GM18858 (cell line): ENCODE measurements around the gene CERS1.

Source experiments
- ATAC-seq: cut with Tn5 transposase; IDR thresholded peaks from one replicate; pipeline ENCODE4 v1.9.1; 2021; ENCODE audit not compliant: unreplicated experiment

CERS1 gene

DNA sequence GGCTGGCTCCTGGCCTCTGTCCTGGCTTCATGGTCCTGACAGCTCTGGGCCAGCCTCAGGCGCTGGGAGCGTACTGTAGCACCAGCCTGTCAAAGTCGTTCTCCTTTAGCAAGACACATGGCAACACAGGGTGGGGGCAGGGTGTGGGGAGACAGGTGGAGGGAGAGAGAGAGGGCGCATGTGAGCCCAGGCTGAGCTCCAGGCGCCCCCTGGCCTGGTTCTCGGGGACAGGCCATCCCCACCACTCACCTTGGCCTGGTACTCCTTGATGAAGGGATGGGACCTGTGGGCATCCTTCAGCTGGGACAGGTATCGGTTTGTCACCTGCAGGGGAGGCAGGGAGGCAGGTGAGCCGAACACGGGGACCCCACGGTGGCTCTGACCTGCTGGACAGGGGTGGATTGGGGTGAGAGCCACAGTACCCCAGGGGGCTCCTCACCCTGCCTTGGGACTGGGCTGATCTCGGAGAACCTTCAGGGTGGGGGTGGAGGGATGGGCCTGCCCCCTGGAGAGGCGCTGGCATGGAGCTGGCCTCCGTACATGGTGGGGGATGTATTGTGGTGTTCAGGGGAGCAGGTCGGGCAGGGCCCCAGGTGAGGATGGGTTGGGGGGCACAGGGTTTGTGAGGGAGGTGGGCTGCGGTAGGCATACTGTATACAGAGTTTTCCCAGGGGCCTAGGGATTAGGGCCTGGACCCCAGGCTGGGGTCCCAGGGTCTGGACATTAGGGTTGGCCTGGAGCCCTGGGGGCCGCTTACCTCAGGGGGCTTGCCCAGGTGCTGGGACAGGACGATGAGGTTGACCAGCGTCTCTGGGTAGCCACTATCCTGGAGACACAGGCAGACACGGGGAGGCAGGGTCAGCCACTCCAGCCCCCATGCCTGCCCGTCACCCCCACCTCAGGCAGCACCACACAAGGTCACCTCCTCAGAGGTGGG lies 3.9 kb upstream of the CERS1 start:
- no peak for ATAC-seq

DNA sequence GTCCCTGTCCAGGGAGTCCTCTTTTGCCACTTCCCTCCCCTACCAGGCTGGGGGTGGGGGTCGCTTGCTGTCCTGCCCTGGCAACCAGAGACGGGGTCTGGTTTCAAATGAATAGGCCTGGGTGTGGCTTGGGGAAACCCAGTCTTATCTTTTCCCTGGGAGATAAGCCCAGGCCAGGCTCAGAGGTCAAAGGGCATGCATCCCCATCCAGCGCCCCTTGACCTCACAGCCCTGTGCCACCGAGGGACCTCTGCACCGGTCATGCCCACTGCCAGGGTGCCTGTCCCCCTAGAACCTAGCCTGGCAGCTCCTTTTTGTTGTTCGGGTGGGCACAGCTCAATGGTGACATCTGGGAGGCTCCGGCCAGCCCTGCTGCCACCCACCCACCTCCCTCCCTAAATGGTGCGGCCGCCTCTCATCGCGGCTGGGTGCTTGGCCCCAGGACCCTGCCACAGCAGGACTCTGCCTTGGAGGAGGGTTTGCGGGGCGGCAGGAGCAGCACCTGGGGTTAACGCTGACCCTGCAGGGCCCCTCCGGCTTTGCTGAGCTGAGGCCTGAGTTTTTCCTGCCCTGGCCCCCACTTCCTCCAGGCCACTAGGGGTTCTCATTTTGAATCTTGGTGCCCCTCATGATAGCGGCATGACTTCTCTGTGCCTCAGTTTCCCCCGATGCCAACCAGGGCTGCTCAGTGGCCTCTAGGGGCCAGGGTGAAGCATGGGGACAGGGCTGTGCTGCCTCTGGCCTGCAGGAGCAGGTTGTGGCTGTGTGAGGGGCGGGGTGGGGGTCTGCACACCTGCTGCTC lies 2.9 kb upstream of the CERS1 start:
- no peak for ATAC-seq

DNA sequence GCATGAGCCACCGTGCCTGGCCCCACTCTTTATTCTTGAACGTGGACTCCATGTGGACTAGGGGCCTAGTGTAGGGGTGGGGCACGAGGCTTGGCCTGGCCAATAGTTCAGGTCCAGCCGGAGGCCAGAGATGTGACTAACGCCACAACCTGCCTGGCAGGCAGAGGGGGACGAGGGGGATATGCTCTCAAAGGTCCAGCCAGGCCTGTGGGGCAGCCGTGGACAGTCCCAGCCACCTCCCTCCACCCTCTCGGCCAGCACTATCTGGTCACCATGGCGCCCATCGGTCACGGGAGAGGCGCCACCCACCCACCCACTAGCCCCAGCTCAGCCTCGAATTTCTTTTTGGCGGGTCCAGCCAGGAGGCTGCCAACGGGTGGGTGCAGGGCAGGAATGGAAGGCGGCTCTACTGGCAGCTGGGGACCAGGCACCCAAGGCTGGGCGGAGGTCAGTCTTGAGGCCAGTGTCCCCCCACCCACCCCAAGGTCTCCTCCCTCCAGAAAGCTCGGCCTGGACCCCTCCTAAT lies 2.2 kb upstream of the CERS1 start:
- no peak for ATAC-seq

DNA sequence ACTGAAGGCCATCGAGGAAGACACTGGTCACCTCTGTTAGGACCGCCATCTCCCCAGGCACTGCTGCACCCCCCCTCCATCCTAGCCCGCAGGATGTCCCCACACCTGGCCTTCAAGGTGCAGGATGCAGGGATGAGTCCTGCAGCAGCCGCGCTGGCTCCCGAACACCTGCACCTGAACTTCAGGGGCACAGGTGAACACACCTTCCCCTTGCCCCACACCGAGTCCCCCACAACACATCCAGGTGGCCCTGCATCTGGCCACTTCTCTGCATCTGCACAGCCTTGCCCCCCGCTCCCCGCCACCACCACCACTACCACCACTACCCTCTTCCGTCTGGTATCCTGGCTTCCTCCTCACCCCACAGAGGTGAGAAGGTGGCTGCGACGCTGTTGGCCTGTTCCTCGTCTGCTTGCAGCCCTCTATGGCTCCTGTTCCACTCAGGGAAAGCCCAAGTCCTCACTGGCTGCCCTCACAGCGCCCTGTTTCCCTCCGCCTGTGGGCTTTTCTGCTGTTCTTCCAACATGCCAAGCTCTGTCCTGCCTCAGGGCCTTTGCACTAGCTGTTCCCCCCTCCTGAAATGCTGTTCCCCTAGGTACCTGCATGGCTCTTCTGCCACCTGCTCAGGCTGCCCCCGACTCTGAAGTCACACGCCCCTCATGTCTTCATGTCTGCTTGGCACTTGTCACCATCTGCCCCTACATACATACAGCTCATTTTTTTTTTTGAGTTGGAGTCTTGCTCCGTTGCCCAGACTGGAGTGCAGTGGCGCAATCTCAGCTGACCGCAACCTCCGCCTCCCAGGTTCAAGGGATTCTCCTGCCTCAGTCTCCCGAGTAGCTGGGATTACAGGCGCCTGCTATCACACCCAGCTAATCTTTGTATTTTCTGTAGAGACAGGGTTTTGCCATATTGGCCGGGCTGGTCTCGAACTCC lies 1.4 kb upstream of the CERS1 start:
- no peak for ATAC-seq

DNA sequence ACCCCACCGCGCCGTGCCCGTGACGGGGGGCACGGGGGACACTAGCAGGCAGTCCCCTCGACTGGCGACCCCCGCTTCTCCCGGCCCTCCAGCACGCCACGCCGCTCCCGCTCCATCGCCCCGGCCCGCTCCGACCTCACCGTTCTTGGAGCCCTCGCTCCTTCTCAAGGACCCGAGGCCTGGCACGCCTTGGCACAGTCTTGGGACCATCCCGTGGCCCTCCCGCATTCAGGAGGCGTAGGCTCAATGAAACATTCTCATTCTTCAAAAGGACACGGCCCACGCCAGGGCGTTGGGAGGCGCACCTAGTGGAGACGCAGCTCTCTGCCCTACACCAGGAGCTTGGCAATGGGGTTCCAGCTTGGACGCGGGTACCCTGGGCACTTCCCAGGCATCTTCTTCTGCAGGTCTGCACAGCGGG lies 473 bp upstream of the CERS1 start:
- no peak for ATAC-seq

DNA sequence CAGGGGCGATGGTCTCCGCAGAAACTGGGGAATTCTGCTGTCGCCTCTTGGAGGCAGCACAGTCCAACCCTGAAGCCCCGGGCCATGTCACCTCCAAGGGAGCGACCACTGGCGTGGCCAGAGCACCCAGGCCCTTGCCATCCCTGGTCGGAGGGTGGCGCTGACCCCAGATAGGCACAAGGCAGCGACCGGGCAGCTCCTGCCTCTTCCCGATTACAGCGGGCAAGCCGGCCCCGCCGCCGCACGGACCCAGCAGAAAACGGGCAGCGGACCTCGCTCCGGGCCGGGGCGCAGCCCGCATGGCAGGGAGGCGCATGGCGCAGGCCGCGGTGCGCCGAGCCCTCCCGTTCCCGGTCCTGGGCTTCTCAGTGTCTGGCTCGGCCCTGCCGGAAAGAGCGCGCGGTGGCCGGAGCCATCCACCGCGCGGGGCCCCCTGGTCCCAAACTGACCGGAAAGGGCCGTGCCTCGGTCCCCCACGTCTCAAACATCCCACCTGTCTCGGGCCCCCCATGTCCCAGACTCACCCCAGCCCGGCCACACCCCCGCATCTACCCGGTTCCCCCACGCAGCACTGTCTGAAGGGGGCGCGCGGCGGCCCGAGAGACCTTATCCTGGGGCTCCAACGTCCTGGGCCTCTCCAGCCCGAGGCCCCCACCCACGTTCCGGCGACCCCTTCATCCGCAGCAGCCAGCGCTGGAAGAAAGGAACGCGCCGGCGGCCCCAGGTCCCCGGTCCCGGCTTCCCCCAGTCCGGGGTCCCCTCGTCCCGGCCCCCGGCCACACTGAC lies 727 bp downstream of the CERS1 start:
- ATAC-seq = no peak

DNA sequence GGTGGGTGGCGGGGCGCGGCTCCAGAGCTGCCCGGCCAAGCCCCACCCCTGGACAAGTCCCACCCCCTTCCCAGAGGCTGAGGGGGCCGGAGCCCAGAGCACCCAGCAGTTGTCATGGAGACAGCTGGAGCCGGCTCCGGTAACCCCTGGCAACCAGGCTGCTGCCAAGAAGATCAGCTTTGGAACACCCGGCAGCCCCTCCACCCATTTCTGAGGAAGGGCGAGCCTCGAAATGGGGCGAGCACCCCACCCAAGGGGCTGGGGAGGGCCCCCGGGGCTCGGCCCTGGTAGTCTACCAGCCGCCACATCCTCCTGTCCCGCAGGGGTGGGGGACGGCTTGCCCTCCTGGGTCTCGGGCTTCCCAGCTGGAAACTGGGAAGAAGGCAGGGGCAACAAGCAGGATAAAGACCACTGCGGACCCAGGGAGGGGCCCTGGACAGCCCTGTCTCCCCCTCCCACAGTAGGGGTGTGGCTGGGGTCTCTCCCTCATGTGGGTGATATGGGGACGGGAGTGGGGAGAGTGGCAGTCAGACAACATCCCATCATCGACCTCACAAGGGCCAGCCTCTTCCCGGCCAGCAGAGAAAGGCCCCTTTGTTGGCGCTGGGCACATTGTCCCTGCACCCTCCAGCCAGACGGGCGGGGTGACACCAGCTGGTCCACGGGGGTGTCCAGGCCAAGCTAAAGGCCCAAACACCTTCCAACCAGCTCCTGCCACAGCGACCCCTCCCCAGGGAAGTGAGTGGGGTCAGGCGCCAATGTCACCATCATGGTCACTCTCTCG lies 1.5 kb downstream of the CERS1 start:
- ATAC-seq = no peak

DNA sequence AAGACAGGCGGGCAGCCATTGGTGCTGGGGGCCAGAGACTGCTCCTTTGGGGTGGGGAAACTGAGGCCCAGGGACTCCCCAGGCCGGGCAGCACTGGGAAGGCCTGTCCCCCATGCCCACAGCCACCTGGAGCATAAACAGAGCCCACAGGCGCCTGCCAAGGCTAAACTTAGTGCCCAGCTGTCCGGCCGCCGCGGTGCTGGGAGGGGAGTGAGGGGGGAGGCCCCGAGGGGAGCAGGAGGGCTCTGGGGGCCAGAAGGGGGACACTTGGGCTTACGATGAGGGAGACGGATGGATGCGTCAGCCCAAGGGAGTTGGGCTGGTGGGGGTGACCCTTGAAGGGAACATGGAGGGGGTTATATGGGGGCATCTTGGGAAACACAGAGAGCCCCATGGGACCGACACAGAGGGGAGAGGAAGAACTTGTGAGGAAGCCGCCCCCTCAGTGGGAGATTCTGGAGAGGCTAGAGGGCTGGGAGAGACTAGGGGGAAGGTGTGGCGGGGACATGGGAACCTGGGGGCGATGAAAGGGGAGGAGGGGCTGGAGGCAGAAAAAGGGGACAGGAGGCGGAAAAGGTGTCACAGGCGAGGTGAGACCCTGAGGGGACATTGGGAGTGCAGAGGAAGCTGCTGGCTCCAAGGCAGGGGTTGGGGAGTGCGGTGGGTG lies 2.2 kb downstream of the CERS1 start:
- ATAC-seq = no peak

DNA sequence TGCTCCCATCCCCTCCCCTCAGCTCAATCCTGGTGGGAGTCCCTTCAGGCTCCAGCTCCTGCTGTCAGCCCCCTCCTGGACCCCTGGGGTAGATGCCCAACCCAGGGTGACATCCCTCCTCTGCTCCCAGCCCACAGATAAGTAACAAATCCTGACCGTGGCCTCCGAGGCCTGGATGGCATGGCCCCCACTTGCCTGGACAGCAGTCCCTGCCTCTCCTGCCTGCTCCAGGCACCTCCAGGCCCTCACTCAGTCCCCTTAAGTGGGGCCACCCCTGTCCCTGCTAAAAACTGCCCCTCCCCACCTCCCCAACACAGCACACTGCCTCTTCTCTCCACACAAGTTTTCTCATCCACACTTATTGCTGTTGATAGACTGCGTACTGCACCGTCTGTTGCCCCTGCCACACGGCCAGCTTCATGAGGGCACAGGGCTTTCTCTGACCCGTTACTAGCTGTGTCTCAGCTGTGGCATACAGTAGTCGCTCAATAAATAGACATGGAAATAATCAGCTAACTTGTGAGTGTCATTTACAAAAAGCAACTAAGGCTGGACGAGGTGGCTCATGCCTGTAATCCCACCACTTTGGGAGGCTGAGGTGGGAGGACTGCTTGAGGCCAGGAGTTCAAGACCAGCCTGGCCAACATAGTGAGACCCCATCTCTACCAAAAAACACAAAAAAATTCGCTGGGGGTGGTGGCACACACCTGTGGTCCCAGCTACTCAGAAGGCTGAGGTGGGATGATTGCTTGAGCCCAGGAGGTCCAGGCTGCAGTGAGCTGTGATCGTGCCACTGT lies 5.8 kb downstream of the CERS1 start:
- ATAC-seq = no peak

DNA sequence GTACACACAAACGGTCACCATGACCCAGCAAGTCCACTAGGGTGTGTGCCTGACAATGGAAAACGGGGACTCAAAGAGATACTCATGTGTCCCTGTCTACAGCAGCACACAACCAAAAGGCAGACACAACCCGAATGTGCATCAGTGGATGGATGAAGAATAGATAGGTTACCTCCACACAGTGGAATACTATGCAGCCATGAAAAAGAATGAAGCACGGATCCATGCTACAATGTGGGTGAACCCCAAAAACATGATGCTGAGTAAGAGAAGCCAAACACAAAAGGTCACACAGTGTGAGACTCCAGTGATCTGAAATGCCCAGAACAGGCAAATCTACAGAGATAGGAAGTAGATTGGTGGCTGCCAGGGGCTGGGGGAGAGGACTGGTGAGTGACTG lies 9.0 kb downstream of the CERS1 start:
- ATAC-seq = no peak

DNA sequence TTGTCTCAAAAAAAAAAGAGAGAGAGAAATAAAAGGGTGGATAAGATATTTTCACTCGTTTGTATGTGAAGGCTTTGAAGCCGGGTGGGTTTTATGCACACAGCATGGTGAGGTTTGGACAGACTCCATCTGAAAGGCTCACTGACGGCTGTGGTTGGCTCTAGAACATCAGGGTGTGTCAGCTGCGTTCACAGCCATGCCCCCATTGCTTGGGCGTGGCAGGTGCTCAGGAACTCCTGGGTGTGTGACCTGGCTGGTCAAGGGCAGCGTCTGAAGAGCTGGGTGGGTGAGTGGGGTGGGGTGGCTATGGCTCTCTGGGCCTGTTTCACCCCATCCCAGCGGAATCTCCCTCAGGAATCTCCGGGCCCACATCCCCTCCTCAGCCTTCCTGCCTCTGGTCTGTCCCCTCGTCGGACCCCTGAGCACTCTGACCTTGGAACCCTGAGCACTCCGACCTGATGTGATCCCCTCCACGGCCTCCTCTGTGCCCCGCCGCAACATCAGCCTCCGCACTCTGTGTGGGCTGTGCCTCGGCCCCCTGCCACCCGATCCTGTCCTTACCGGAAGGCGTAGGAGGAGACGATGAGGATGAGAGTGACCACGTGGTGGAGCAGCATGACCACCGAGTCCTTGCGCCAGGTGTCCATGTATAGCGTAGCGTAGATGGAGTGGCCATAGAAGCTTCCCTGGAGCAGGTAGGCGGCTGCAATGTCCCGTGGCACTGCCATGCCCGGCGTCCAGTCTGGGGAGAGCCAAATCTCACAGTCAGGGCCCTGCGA lies 12.2 kb downstream of the CERS1 start:
- no peak for ATAC-seq

DNA sequence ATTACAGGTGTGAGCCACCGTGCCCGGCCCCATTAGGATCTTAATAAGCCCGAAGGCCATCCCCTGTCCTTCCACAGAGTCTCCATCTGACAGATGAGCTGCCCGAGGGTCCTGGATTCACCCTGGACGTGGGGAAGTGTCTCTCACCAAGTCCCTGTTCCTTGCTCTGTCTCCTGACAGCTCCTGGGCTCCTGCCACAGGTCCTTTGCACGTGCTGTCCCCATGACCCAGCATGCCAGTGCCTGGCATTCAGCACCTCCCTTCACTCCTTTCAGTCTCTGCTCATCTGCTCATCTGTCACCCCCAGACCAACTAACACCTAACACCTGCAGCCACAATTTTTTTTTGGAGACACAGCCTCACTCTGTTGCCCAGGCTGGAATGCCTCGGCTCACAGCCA lies 14.5 kb downstream of the CERS1 start:
- ATAC-seq = no peak

DNA sequence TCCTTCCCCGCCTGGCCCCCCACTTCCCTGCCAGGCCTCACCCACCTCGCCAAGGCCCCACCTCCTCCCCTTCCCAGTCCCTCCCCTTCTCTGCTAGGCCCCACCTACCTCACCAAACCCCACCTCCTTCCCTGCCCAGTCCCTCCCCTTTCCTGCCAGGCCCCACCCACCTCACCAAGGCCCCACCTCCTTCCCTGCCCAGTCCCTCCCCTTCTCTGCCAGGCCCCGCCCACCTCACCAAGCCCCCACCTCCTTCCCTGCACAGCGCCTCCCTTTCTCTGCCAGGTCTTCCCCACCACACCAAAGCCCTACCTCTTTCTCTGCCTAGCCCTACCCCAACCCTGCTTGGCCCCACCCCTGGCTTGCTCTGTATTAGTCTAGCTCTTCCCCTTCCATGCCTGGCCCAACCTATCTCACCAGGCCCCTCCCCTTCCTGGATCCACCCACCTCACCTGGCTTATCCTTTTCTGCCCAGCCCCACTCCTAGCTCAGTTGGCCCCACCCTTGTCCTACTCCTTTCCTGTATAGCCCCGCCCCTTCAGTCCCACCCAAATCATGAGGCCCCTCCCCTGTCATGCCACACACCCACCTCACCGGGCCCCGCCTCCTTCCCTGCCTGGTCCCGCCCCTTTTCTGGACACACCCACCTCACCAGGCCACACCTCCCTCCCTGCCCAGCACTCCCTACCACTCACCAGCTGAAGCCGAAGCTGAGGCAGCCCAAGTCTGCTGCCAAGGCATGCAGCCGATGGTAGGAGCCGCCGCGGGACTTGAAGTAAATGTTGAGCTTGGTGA lies 16.2 kb downstream of the CERS1 start:
- no peak for ATAC-seq

DNA sequence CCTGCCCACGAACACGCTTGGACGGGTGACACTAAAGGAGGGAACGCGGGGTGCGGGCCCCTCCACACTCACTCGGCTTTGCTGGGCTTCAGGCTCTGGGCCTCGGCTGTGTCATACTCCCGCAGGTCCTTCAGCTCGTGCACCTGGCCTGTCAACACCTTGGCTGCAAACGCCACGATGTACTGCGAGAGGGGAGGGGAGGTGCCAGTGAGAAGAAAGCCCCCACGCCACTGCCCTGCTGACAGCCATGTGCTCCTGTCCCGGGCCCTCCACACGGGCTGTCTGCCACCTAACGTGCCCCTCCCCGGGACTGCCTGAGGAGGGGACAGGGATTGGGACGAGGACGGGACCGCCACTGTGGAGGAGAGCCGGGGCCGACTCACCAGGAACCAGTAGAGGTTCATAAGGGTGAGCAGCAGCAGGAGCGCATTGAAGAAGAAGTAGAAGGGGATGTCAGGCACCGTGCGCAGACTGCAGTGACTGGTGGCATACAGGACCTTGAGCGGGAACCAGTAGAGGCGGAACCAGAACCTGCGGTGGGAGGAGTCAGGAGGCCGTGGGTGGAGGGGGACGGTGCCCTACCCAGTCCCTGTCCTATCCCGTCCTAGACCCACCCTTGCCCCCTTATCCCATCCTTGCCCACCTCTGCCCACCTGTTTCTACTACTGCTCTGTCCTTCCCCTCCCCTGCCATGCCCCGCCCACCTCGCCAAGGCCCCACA lies 16.9 kb downstream of the CERS1 start:
- ATAC-seq = no peak

DNA sequence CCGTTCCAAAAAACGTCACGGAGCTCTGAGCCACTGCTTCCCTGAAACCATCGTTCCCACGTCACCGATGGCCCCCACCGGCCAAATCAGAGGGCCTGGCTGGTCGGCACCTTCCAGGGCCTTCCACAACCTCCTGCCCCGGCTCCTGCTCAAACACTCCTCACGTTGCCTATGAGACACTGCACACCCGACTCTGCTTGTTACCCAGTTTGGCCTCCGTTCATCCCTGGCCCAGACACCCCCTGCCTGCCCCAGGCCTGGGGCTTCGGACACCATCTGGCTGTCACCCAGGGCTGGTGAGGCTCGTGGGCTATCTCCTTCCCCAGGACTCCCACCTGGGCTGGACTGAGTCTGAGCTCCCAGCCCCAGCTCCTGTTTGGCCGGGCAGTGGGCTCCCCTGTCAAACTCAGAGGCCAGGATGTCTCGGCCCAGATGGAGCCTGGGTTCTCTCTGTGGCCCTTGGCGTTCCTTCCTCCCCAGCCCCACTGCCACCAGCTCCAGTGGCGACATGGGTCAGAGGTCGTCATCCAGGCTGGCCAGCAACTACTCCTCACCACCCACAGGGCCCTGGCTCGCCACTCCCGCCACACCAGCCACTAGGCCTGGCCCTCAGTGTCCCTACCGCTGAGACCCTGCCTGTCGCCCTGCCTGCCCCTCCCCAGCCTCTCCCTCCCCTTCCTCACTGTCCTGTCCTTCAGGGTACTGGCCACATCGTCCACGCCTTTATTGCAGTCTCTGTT lies 17.7 kb downstream of the CERS1 start:
- ATAC-seq = no peak
